ENCODE measurements around the gene MFSD12. TPM values are rescaled to one million over a fixed set of nuclear protein-coding genes. Genes with fewer than 3 reads are reported as not detected.

Gene MFSD12
- total RNA-seq, 1 donor from 2014 or later: 95.9 TPM

DNA sequence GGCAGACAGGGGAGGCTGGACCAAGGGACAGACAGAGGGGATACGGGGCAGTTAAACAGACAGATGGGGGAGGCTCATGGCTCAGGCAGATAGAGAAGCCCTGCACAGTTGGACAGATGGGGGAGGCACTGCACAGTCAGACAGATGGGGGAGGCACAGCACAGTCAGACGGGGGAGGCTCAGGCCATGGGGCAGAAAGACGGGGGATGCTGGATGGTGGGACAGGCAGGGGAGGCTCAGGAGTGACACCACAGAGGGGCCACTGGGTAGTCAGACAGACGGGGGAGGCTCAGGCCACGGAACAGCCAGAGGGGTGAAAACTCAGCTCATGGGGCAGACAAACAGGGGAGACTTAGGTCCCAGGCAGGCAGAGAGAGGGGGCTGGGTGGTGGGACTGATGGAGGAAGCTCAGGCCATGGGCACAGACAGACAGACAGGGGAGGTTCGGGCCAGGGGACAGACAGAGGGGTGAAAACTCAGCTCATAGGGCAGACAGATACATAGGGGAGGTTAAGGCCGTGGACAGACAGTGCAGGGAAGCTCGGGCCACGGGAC lies 886 bp downstream of the MFSD12 start:
- peak overlapping the region; percentile 77 for H3K27ac ChIP-seq

GRCh38 chr19:3555653-3556422 lies 1.5 kb downstream of the MFSD12 start:
- TF ChIP-seq, protein P1, sequence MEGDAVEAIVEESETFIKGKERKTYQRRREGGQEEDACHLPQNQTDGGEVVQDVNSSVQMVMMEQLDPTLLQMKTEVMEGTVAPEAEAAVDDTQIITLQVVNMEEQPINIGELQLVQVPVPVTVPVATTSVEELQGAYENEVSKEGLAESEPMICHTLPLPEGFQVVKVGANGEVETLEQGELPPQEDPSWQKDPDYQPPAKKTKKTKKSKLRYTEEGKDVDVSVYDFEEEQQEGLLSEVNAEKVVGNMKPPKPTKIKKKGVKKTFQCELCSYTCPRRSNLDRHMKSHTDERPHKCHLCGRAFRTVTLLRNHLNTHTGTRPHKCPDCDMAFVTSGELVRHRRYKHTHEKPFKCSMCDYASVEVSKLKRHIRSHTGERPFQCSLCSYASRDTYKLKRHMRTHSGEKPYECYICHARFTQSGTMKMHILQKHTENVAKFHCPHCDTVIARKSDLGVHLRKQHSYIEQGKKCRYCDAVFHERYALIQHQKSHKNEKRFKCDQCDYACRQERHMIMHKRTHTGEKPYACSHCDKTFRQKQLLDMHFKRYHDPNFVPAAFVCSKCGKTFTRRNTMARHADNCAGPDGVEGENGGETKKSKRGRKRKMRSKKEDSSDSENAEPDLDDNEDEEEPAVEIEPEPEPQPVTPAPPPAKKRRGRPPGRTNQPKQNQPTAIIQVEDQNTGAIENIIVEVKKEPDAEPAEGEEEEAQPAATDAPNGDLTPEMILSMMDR (IDR thresholded peaks at IDR 0.05): no peak
- ATAC-seq (no peak), DNase-seq (no peak)
- H3K36me3 ChIP-seq: no peaks in the 10 kb centered on the region
- H3K27ac ChIP-seq: no peak overlapping the region
- intact Hi-C loops (cut with DNase I): no loop called here
- H3K9me3 ChIP-seq: no peaks in the 10 kb centered on the region
- no peaks in the 10 kb centered on the region for H3K27me3 ChIP-seq
- peak overlapping the region; percentile 80 for H3K4me3 ChIP-seq
- H3K4me1 ChIP-seq: peaks cover 22% of the 10 kb centered on the region

More for the DNA sequence above, 886 bp downstream of the MFSD12 start:
- TF ChIP-seq, protein P1 (IDR thresholded peaks at IDR 0.05): no peak
- DNase-seq: no peak
- Histone ChIP-seq H3K4me3 (peak overlapping the region; percentile 80), H3K36me3 (no peaks in the 10 kb centered on the region), H3K27me3 (no peaks in the 10 kb centered on the region), H3K4me1 (peaks cover 22% of the 10 kb centered on the region), H3K9me3 (no peaks in the 10 kb centered on the region)
- no peak for ATAC-seq
- intact Hi-C loops (cut with DNase I): no loop called here

- Histone ChIP-seq H3K4me1 (peaks cover 22% of the 10 kb centered on the region), H3K27ac (peak overlapping the region; percentile 55), H3K36me3 (no peaks in the 10 kb centered on the region), H3K27me3 (no peaks in the 10 kb centered on the region), H3K4me3 (peak overlapping the region; percentile 13), H3K9me3 (no peaks in the 10 kb centered on the region)
- no peak for DNase-seq
- TF ChIP-seq, protein P1 (IDR thresholded peaks at IDR 0.05): no peak
- no peak for ATAC-seq
- intact Hi-C loops (cut with DNase I): no loop called here
These were observed 2.9 kb downstream of the MFSD12 start for GRCh38 chr19:3554254-3555083.

GRCh38 chr19:3551792-3552095 lies 5.6 kb downstream of the MFSD12 start:
- peaks cover 18% of the 10 kb centered on the region for H3K4me1 ChIP-seq
- H3K27ac ChIP-seq: no peak overlapping the region
- ATAC-seq (no peak), DNase-seq (no peak)
- no peak overlapping the region for H3K4me3 ChIP-seq
- H3K9me3 ChIP-seq: no peaks in the 10 kb centered on the region
- no peaks in the 10 kb centered on the region for H3K27me3 ChIP-seq
- intact Hi-C loops (cut with DNase I): no loop called here
- TF ChIP-seq, protein P1 (IDR thresholded peaks at IDR 0.05): no peak
- H3K36me3 ChIP-seq: peaks cover 6% of the 10 kb centered on the region

- ATAC-seq: no peak
- peaks cover 6% of the 10 kb centered on the region for H3K36me3 ChIP-seq
- no peaks in the 10 kb centered on the region for H3K27me3 ChIP-seq
- H3K4me1 ChIP-seq: peaks cover 13% of the 10 kb centered on the region
- TF ChIP-seq, protein P1 (IDR thresholded peaks at IDR 0.05): no peak
- DNase-seq: no peak
- intact Hi-C loops (cut with DNase I): no loop called here
- H3K9me3 ChIP-seq: no peaks in the 10 kb centered on the region
- no peak overlapping the region for H3K4me3 ChIP-seq
- no peak overlapping the region for H3K27ac ChIP-seq
These were observed 6.2 kb downstream of the MFSD12 start for GRCh38 chr19:3550947-3551791.
